Activated CD4-positive, alpha-beta T cell treated with anti-CD3 and anti-CD28 coated beads for 48 hours (primary cell): Measurements from ENCODE around the gene PHB1.

Experiments used
- DNase-seq: peaks from one replicate; pipeline ENCODE4 v3.0.0-alpha.2; 2020

PHB1 gene

GRCh38 chr17:49403514-49404289, 11.0 kb downstream of the PHB1 start:
- DNase-seq, result no peak

- no peak for DNase-seq
Observed at GRCh38 chr17:49402706-49403105, 12.0 kb downstream of the PHB1 start.

DNA sequence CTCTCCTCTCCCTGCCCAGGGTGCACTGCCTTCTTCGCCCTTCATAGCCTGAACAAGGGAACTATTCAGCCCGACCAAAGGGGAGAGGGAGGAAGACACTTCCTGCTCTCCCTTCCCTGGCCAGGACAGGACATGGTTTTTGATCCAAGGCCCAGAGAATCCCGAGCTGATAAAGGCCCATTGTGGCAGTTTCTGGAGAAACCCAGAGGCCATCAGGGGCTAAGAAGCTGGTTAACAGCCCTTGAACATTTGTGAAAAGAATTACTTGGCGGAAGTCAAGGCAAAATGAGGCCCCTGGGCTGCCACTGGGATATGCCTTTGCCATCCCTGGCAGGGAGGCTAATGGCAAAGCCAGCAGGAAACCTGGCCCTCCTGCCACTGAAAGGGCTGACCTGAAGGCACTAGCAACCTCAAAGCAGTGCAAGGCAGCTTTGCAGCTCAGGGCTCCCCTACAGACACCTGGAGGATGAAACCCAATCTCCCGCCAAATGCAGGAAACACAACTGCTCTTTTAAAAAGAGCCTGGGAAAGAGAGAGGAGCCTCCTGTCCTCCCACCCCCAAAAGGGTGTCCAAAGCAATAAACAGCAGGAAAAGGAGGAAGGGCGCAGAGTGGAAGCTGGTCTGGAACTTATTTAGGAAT, 12.6 kb downstream of the PHB1 start:
- no peak for DNase-seq

DNA sequence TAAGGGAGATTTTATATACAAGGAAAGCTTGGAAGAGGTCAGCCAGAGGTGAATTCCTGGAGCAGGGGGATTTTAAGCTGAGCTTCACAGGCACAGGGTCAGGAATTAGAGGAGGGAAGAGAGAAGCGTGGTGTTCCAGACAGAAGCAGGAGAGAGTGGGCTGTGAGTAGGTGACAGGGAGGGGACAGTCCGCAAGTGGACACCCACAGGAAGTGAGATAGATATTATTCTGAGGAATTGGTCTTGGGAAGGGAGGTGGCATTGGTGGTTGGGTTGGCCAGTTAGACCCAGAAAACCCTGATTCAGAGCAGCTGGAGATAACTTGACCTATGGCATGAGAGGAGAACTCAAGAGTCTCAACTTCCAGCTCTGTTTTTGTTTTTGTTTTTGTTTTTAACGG, 14.7 kb downstream of the PHB1 start:
- no peak for DNase-seq

DNA sequence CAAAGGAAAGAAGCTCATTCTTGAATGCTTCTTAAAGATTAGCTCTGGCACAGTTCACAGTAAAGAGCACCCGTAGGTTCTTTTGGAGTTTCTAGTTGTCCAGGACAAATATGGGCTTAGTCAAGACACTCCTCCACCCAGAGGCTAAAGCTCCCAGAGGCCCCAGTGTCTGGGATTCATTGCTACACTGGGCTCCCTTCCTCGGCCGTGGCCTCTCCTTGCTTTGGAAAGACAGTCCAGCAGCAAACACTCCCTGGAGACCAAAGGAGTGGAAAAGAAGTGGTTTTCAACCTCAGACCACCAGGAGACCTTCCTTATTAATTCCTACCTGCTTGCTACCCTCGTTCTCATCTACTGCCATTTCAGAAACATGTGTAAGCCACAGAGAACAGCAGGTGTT, 17.1 kb downstream of the PHB1 start:
- no peak for DNase-seq

GRCh38 chr17:49393491-49394255, 21.0 kb downstream of the PHB1 start:
- no peak for DNase-seq

GRCh38 chr17:49390548-49391324, 23.9 kb downstream of the PHB1 start:
- no peak for DNase-seq

DNA sequence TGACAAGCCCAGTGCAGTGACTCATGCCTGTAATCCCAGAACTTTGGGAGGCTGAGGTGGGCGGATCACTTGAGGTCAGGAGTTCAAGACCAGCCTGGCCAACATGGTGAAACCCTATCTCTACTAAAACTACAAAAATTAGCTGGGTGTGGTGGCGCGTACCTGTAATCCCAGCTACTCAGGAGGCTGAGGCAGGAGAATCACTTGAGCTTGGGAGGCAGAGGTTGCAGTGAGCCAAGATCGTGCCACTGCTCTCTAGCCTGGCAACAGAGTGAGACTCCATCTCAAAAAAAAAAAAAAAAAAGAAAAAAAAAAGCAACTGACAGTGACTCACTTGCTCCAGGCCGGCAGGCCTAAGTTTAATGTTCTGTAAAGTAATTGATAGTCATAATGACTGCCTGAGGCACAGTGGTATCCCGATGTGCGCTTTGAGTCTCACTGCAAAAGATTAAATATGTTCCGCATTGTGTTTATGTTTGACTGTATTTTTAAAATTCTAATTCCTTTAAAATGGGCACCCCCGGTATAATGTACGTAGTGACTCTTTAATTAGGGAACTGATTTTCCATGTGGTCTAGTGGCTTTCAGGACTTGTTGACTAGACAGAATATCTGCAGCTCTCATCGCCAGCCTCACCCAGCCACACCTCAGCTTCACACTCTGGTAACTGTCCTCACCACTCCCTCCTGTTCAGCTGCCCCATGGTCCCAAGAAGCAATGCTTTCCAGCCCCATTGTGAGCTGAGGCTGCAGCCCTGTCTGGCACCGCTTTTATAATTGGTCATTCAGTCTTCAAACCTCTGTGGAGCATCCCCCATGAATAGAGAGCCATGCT, 25.0 kb downstream of the PHB1 start:
- DNase-seq, result peak; percentile 21

DNA sequence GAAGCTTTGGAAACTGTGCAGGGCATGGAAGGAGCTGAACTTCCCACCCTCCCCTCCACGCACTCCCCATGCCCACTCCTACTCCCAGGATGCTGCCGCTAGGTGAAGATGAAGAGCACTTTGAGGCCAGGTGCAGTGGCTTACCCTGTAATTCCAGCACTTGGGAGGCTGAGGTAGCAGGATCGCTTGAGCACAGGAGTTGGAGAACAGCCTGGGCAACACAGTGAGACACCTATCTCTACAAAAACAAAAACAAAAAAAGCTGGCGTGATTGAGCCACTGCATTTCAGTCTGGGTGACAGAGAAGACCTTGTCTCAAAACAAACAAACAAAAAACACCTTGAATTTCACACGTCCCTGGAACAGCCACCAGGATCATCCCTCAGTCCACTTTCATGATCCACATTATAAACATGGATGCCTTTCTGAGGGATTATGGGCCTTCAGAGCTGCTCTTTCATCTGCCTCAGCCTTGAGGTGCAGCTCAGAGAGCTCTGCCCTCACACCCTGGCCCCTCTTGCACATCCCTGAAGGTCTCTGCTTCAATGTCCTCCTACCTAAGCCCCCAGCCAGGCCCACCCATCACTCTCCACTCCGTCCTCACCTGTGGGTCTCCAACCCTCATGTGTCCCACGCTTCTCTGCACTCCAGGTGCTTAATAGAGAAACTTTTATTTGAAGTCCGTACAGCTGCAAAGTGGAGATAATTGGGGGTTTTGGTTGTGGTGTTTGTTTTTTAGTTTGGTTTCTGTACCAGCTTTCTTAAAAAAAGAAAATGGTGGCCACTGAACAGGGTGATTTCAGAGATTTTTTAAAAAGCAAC, 25.8 kb downstream of the PHB1 start:
- no peak for DNase-seq

GRCh38 chr17:49388290-49388640, 26.4 kb downstream of the PHB1 start:
- peak; percentile 6 for DNase-seq

GRCh38 chr17:49387498-49388289, 27.0 kb downstream of the PHB1 start:
- no peak for DNase-seq

DNA sequence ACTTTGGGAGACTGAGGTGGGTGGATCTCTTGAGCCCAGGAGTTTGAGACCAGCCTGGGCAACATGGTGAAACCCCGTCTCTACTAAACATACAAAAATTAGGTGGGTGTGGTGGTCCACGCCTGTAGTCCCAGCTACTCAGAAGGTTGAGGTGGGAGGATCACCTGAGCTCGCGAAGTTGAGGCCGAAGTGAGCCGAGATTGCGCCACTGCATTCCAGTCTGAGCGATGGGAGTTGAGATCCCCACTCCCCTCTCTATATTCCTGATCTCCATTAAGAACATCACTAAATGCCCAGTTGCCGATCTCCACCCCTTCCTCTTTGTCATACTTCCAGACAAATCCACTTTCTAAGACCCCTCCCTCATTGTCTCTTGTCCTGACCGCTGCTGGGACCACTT, 28.3 kb downstream of the PHB1 start:
- no peak for DNase-seq

GRCh38 chr17:49384951-49385350, 29.7 kb downstream of the PHB1 start:
- DNase-seq, result no peak

DNA sequence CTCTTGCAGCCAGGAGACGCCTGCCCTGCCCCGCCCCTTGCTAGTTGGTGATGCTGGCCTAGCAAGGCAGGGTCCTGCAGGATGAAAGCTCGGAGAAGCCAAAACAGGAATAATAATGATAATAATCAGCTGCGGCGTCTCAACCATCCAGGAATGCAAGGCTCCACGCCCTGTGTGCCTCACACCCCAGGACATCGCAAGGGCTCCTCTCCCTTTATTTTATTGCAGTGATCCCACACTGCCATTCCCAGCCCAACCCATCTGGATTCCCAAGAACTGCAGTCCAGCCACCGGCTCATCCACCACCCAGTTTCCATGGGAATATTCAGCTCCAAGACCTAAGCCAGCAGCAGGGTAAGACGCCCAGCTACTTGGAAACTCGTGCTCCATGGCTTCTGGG, 31.6 kb downstream of the PHB1 start:
- no peak for DNase-seq

DNA sequence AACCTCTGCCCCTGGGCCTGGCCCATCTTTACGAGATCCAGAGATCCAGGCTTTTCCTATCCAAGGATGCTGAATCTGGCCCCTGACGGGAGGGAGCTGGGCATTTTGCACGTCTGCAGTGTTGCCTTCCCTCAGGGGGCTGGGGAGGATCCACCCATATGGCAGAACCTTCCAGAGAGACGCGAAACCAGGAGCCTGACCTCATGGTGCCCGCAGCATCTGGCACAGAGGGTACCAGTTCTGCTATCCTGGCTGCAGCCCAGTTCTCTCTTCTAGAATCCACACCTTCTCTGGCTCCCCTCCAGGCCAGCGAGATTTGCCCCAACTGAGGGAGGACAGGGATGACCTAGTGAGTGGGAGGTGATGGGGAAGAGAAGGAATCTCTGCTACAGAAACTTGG, 32.1 kb downstream of the PHB1 start:
- DNase-seq, result no peak

DNA sequence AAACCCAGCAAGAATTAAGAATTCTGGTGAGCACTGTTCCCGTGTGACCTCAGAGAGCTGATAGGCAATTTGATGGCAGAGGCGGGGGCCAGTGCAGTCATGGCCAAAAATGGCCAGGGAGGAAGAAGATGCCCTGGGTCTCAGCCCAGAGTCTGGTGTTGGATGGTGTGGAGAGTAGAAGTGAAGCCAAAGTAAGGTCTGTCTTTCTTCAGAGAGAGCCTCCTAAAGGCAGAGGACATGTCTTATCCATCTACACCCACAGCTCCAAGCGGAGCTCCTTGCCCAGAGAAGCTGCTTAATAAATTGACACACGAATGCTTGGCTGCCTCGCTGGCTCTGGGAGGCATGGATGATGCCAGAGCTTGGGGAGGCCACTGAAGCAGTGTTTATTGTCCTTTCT, 32.9 kb downstream of the PHB1 start:
- DNase-seq, result no peak

GRCh38 chr17:49381033-49381432, 33.6 kb downstream of the PHB1 start:
- no peak for DNase-seq

- DNase-seq, result no peak
Observed at GRCh38 chr17:49379926-49380325, 34.8 kb downstream of the PHB1 start.

DNA sequence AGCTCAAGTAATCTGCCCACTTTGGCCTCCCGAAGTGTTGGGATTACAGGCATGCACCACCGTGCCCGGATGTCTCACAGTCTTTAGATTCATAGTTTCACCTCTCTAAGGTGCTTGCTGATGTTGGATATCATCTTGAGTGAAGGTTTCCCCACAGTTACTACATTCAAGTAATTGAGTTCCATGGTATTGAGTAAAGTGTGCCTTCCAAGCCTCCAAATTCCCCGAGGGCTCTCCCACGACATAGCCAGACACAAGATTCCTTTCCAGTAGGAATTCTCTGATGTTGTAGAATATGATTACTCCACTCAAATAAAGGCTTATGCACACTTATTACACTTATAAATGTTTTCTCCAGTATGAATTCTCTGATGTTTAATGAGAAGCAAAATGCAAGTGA, 36.4 kb downstream of the PHB1 start:
- no peak for DNase-seq

GRCh38 chr17:49375544-49375943, 39.1 kb downstream of the PHB1 start:
- DNase-seq, result no peak

- DNase-seq, result no peak
Observed at GRCh38 chr17:49373115-49373514, 41.6 kb downstream of the PHB1 start.
